Spleen (tissue), 11 donors: Measurements from ENCODE around the gene LGI2. TPM values are rescaled to one million over a fixed set of nuclear protein-coding genes. Genes with fewer than 3 reads are reported as not detected.

Experiments used
- DNase-seq: peaks from one replicate; pipeline ENCODE4 v3.0.0-alpha.2; 2020
- H3K27ac ChIP-seq, 8 donors: fragments of 200-600 bp; sonication (generic) in 7 of 8; 1 replicate in 4 of 8; 2 replicates in 4 of 8; pipeline versions ENCODE4 v1.5.0 to v1.8.0; 2016 to 2021; ENCODE audit warnings: inconsistent platforms in 4 of 8, mild to moderate bottlenecking in 4 of 8, moderate library complexity in 1 of 8
- H3K27me3 ChIP-seq, 7 donors: fragments of 200-600 bp; sonication (generic) in 6 of 7; replicated peaks in 1 of 7; 1 replicate in 4 of 7; 2 replicates in 3 of 7; pipeline versions ENCODE4 v1.5.0 to v1.8.0; 2016 to 2021; ENCODE audit warnings: inconsistent platforms in 3 of 7, mild to moderate bottlenecking in 1 of 7
- H3K36me3 ChIP-seq, 6 donors: fragments of 200-600 bp; sonication (generic) in 5 of 6; 1 replicate in 4 of 6; 2 replicates in 2 of 6; pipeline versions ENCODE4 v1.5.0 to v1.8.0; 2016 to 2021; ENCODE audit warnings: inconsistent platforms in 2 of 6
- H3K4me1 ChIP-seq, 6 donors: fragments of 200-600 bp; sonication (generic) in 5 of 6; 1 replicate in 3 of 6; 2 replicates in 3 of 6; pipeline versions ENCODE4 v1.5.0 to v1.8.0; 2016 to 2021; ENCODE audit warnings: inconsistent platforms in 3 of 6
- H3K4me3 ChIP-seq, 8 donors: fragments of 200-600 bp; sonication (generic) in 7 of 8; 1 replicate in 4 of 8; 2 replicates in 4 of 8; pipeline versions ENCODE4 v1.5.0 to v1.8.0; 2016 to 2021; ENCODE audit warnings: inconsistent platforms in 4 of 8, mild to moderate bottlenecking in 4 of 8, moderate library complexity in 2 of 8
- H3K9me3 ChIP-seq, 8 donors: fragments of 200-600 bp; sonication (generic) in 7 of 8; 1 replicate in 4 of 8; 2 replicates in 4 of 8; pipeline versions ENCODE4 v1.5.0 to v1.8.0; 2016 to 2021; ENCODE audit warnings: inconsistent platforms in 4 of 8
- POLR2A ChIP-seq, 3 donors: fragments of 450-650 bp; IDR thresholded peaks; one replicate each; pipeline ENCODE4 v1.5.1; 2017; ENCODE audit warnings: antibody characterized with exemption in 3 of 3, mild to moderate bottlenecking in 1 of 3
- POLR2AphosphoS5 ChIP-seq, 3 donors: sonication (generic); formaldehyde crosslinking; IDR thresholded peaks; one replicate each; pipeline ENCODE4 v1.5.1; 2017; ENCODE audit warnings: antibody characterized with exemption in 3 of 3
- intact Hi-C: fragments of 100-400 bp; cut with DNase I; formaldehyde crosslinking; loops from one replicate; pipeline ENCODE4 v1.15.0; 2023; ENCODE audit warnings: low total_unique reads
- polyA plus RNA-seq, 3 donors: library from polyadenylated mRNA; stranded (reverse); fragments of 200-250 nt; gene quantifications; one replicate each; pipeline ENCODE4 v1.2.1, GENCODE V29; 2013
- total RNA-seq, 7 donors: library from RNA; depleted of rRNA in 3 of 7; stranded (reverse); fragments of >200 nt in 3 of 7; fragmentation: NEBNext Ultra II Directional in 4 of 7; extraction: Animal tissue kit (Norgen Biotek cat#: 25700) in 4 of 7; gene quantifications; one replicate each; pipeline versions ENCODE4 v1.1.0 to v1.2.1, GENCODE V29; 2016 to 2021
- TF ChIP-seq, protein P1 (sequence below), 11 experiments: fragments of 200-600 bp in 7 of 11; fragments of 450-650 bp in 4 of 11; sonication (generic) in 4 of 11; IDR thresholded peaks in 8 of 11; conservative IDR thresholded peaks in 3 of 11; 1 replicate in 7 of 11; 2 replicates in 4 of 11; pipeline versions ENCODE4 v1.4.0 to v1.8.0; 2016 to 2021; ENCODE audit warnings: antibody characterized with exemption in 11 of 11, inconsistent platforms in 4 of 11, mild to moderate bottlenecking in 1 of 11
- donor health status: healthy with polysubstance abuse.
- donor health status: DM: no; HTN: no; CAD: no; lungs with moderate emphysema.
- donor health status: DM: no; HTN: no; CAD: no.
- donor health status: Bipolar disorder and iron deficiency.
- donor health status: healthy.
- donor health status: DM: no; HTN: no; CAD: no.
- donor health status: DM: yes; HTN: yes; CAD: no.

LGI2 gene
- total and polyA plus RNA-seq, 10 donors = 0.17 to 2.7 (median 0.72) TPM

GRCh38 chr4:24949970-24950369, 80.8 kb downstream of the LGI2 start:
- Histone ChIP-seq H3K9me3 (peaks cover 0 to 39% (median 18%) of the 10 kb centered on the region in 8 donors), H3K36me3 (no peaks in the 10 kb centered on the region), H3K27ac (no peak overlapping the region), H3K4me1 (no peaks in the 10 kb centered on the region), H3K4me3 (no peak overlapping the region), H3K27me3 (no peaks in the 10 kb centered on the region)
- no peak for DNase-seq
- intact Hi-C loops = no loop called here
- TF ChIP-seq POLR2AphosphoS5 (IDR thresholded peaks at IDR 0.05) (no peak), POLR2A (IDR thresholded peaks at IDR 0.05) (no peak)
- TF ChIP-seq, protein P1, sequence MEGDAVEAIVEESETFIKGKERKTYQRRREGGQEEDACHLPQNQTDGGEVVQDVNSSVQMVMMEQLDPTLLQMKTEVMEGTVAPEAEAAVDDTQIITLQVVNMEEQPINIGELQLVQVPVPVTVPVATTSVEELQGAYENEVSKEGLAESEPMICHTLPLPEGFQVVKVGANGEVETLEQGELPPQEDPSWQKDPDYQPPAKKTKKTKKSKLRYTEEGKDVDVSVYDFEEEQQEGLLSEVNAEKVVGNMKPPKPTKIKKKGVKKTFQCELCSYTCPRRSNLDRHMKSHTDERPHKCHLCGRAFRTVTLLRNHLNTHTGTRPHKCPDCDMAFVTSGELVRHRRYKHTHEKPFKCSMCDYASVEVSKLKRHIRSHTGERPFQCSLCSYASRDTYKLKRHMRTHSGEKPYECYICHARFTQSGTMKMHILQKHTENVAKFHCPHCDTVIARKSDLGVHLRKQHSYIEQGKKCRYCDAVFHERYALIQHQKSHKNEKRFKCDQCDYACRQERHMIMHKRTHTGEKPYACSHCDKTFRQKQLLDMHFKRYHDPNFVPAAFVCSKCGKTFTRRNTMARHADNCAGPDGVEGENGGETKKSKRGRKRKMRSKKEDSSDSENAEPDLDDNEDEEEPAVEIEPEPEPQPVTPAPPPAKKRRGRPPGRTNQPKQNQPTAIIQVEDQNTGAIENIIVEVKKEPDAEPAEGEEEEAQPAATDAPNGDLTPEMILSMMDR (IDR thresholded peaks at IDR 0.05 in 8 of 11, conservative IDR thresholded peaks at IDR 0.05 in 3 of 11) = no peak

Other genes starting within 250 kb of the LGI2 start
- 10 to 100 TPM in 6 of 7 donors, 1 to 10 TPM in 1; 8.6 to 28.8 (median 17.0) TPM for gene SOD3, start 235.4 kb downstream of the LGI2 start, total RNA-seq
- 10 to 100 TPM in 1 of 3 donors, 1 to 10 TPM in 2; 4.0 to 13.8 (median 9.6) TPM for gene SOD3, start 235.4 kb downstream of the LGI2 start, polyA plus RNA-seq
- 10 to 100 TPM in 5 of 7 donors, 1 to 10 TPM in 2; 6.5 to 16.0 (median 12.8) TPM for gene CCDC149, start 117.9 kb downstream of the LGI2 start, total RNA-seq
- 1 to 10 TPM; 1.9 to 3.0 (median 3.0) TPM for gene CCDC149, start 117.9 kb downstream of the LGI2 start, polyA plus RNA-seq
- gene SEPSECS, start 129.5 kb upstream of the LGI2 start, total RNA-seq = 10 to 100 TPM in 6 of 7 donors, 1 to 10 TPM in 1; 9.1 to 15.2 (median 13.2) TPM
- gene SEPSECS, start 129.5 kb upstream of the LGI2 start, polyA plus RNA-seq = 1 to 10 TPM; 4.8 to 7.6 (median 6.5) TPM
- gene PI4K2B, start 203.1 kb upstream of the LGI2 start, total RNA-seq = 10 to 100 TPM; 12.8 to 19.6 (median 17.4) TPM
- gene PI4K2B, start 203.1 kb upstream of the LGI2 start, polyA plus RNA-seq = 10 to 100 TPM in 1 of 3 donors, 1 to 10 TPM in 2; 6.1 to 13.3 (median 10.0) TPM